ENCODE data around the gene RGS3. TPM values are rescaled to one million over a fixed set of nuclear protein-coding genes. Genes with fewer than 3 reads are reported as not detected.
"Not testable (repeated sequence)": the region's sequence is repeated elsewhere in the genome, so short reads cannot be mapped to it uniquely, and the experiment has no call there.

The RGS3 gene
- 10 to 100 TPM; 68.9 to 77.2 TPM for total RNA-seq

GRCh38 chr9:113463418-113464285, at the start of gene RGS3:
RGS3 (plus strand) TSS chr9:113463727; CDS start chr9:113463803, 76 bp downstream.
- Mint-ChIP-seq H3K27me3 (ENCODE audit: low read depth) (no peaks in the 10 kb centered on the region), H3K4me1 (ENCODE audit: low read depth) (peaks cover 6% of the 10 kb centered on the region), H3K27ac (no peak within 1 kb of the TSS), H3K36me3 (ENCODE audit: low read depth) (peaks cover 2% of the 10 kb centered on the region), H3K4me3 (no peak within 1 kb of the TSS), H3K9me3 (ENCODE audit: insufficient read depth) (no peaks in the 10 kb centered on the region)
- ATAC-seq (no peak), DNase-seq (no peak)
- ChIA-PET CTCF (interaction anchor here (1.3 kb wide), 1 partner anchor 17 kb away, joined by 4 read pairs; no protein-coding TSS in a partner anchor), POLR2A (no interaction called here)

DNA sequence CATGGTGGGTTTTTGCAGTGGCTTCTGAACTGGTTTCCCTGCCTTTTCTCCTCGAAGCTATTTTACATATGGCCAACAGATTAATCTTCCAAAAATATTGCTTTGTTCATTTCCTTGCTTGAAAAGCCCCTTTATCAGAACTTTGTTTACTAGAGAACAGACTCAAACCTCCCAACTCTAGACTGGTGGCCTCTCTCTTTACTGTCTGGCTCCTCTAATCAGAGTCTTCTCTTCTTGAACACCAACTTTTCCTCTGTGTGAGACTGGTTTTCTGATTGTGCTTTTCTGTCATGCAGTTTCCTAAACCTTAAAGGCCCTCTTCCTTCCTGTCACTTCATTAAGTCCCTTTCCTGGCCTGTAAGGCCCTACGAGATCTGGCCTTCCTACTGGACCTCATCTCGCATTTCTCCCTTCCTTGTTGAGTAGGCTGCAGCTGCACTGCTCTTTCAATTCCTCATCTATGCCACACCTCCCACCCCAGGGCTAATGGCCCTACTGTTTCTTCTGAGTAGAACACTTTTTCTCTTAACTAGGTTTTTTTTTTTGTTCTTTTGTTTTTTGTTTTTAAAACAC, 47.3 kb upstream of the RGS3 start:
- Mint-ChIP-seq H3K27me3 (ENCODE audit: low read depth) (peaks cover 2% of the 10 kb centered on the region), H3K4me3 (no peak overlapping the region), H3K9me3 (ENCODE audit: insufficient read depth) (no peaks in the 10 kb centered on the region), H3K27ac (no peak overlapping the region), H3K36me3 (ENCODE audit: low read depth) (no peaks in the 10 kb centered on the region), H3K4me1 (ENCODE audit: low read depth) (peaks cover 5% of the 10 kb centered on the region)
- ATAC-seq (no peak), DNase-seq (no peak)
- CTCF ChIA-PET: interaction anchor here (1.0 kb wide), 1 partner anchor 239 kb away, joined by 4 read pairs; no protein-coding TSS in a partner anchor
- POLR2A ChIA-PET: no interaction called here

DNA sequence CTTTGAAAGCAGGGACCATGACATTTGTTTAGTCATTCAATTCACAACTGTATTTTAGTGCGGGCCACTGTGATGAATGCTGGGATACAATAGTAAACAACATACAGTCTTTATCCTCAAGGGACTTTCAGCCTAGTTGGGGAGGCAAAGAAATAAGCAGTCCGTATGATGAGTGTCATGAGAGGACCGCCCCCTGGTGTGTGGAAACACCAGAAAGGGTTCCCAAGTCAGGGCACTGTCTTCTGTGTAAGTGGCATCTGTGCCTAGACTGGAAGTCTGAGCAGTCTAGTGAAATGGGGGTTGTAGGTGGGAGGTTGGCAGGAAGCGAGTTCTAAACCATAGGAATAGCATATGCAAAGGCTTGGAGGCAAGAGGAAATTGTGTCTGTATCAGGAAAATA, 46.2 kb upstream of the RGS3 start:
- POLR2A ChIA-PET: no interaction called here

DNA sequence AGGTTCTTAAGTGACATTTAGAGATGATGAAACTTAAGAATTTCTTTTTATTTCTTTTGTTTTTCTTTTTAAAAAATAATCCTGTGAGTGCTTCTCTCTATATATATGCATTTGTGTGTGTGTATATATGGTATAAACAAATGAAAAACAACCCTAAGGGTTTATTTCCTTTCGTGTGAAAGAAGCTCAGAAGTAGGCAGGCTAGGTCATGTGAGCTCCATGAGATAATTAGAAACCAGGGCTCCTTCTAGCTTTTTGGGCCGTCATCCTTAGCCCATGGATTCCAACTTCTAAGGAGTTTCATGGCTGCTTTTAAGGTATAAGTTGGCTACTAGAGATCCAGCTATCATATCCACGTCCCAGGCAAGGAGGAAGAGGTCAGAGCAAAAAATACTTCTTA, 41.8 kb upstream of the RGS3 start:
- H3K27me3 Mint-ChIP-seq (ENCODE audit: low read depth): peaks cover 6% of the 10 kb centered on the region
- POLR2A ChIA-PET: no interaction called here
- H3K36me3 Mint-ChIP-seq (ENCODE audit: low read depth): no peaks in the 10 kb centered on the region
- ATAC-seq: no peak
- H3K27ac Mint-ChIP-seq: no peak overlapping the region
- no peaks in the 10 kb centered on the region for H3K4me1 Mint-ChIP-seq (ENCODE audit: low read depth)
- H3K4me3 Mint-ChIP-seq: no peak overlapping the region
- DNase-seq: no peak
- CTCF ChIA-PET: interaction anchor here (0.7 kb wide), 1 partner anchor 516 kb away, joined by 3 read pairs; no protein-coding TSS in a partner anchor
- H3K9me3 Mint-ChIP-seq (ENCODE audit: insufficient read depth): no peaks in the 10 kb centered on the region

More for the DNA sequence above, 46.2 kb upstream of the RGS3 start:
- ATAC-seq: no peak
- DNase-seq: no peak
- no peaks in the 10 kb centered on the region for H3K9me3 Mint-ChIP-seq (ENCODE audit: insufficient read depth)
- H3K27ac Mint-ChIP-seq: no peak overlapping the region
- H3K27me3 Mint-ChIP-seq (ENCODE audit: low read depth): peaks cover 4% of the 10 kb centered on the region
- no peak overlapping the region for H3K4me3 Mint-ChIP-seq
- no peaks in the 10 kb centered on the region for H3K36me3 Mint-ChIP-seq (ENCODE audit: low read depth)
- CTCF ChIA-PET: interaction anchor here (1.0 kb wide), 1 partner anchor 237 kb away, joined by 4 read pairs; no protein-coding TSS in a partner anchor
- no peaks in the 10 kb centered on the region for H3K4me1 Mint-ChIP-seq (ENCODE audit: low read depth)

GRCh38 chr9:113425072-113425471, 38.5 kb upstream of the RGS3 start:
- ATAC-seq: no peak
- CTCF ChIA-PET: no interaction called here
- Mint-ChIP-seq H3K4me3 (no peak overlapping the region), H3K27ac (no peak overlapping the region), H3K36me3 (ENCODE audit: low read depth) (no peaks in the 10 kb centered on the region), H3K27me3 (ENCODE audit: low read depth) (peaks cover 6% of the 10 kb centered on the region), H3K4me1 (ENCODE audit: low read depth) (no peaks in the 10 kb centered on the region), H3K9me3 (ENCODE audit: insufficient read depth) (no peaks in the 10 kb centered on the region)
- POLR2A ChIA-PET: interaction anchor here (0.6 kb wide), 1 partner anchor 46 kb away, joined by 3 read pairs; no protein-coding TSS in a partner anchor
- DNase-seq: no peak

- Mint-ChIP-seq H3K36me3 (ENCODE audit: low read depth) (no peaks in the 10 kb centered on the region), H3K4me3 (no peak overlapping the region)
- CTCF ChIA-PET: interaction anchor here (0.6 to 1.2 kb wide), 3 partner anchors 19 to 228 kb away, joined by 3 to 4 read pairs (median 3); no protein-coding TSS in a partner anchor
These were observed 36.8 kb upstream of the RGS3 start for GRCh38 chr9:113426701-113427100.

GRCh38 chr9:113427629-113428028, 35.9 kb upstream of the RGS3 start:
- no peaks in the 10 kb centered on the region for H3K36me3 Mint-ChIP-seq (ENCODE audit: low read depth)
- no peak overlapping the region for H3K27ac Mint-ChIP-seq
- no peak overlapping the region for H3K4me3 Mint-ChIP-seq
- CTCF ChIA-PET: interaction anchor here (0.6 to 1.4 kb wide), 3 partner anchors 117 to 230 kb away, joined by 3 read pairs; no protein-coding TSS in a partner anchor
- DNase-seq (no peak), ATAC-seq (no peak)
- no peaks in the 10 kb centered on the region for H3K4me1 Mint-ChIP-seq (ENCODE audit: low read depth)
- H3K9me3 Mint-ChIP-seq (ENCODE audit: insufficient read depth): no peaks in the 10 kb centered on the region
- H3K27me3 Mint-ChIP-seq (ENCODE audit: low read depth): peaks cover 8% of the 10 kb centered on the region
- POLR2A ChIA-PET: no interaction called here

More at GRCh38 chr9:113426701-113427100, 36.8 kb upstream of the RGS3 start:
- no peak overlapping the region for H3K27ac Mint-ChIP-seq
- no peaks in the 10 kb centered on the region for H3K4me1 Mint-ChIP-seq (ENCODE audit: low read depth)
- POLR2A ChIA-PET: interaction anchor here (0.6 kb wide), 1 partner anchor 39 kb away, joined by 3 read pairs; no protein-coding TSS in a partner anchor
- peaks cover 8% of the 10 kb centered on the region for H3K27me3 Mint-ChIP-seq (ENCODE audit: low read depth)
- no peak for ATAC-seq
- DNase-seq: no peak
- no peaks in the 10 kb centered on the region for H3K9me3 Mint-ChIP-seq (ENCODE audit: insufficient read depth)

- CTCF ChIA-PET: interaction anchor here (0.6 to 1.4 kb wide), 3 partner anchors 118 to 230 kb away, joined by 3 read pairs; no protein-coding TSS in a partner anchor
- no peaks in the 10 kb centered on the region for H3K9me3 Mint-ChIP-seq (ENCODE audit: insufficient read depth)
These were observed 35.4 kb upstream of the RGS3 start for GRCh38 chr9:113428062-113428615.

DNA sequence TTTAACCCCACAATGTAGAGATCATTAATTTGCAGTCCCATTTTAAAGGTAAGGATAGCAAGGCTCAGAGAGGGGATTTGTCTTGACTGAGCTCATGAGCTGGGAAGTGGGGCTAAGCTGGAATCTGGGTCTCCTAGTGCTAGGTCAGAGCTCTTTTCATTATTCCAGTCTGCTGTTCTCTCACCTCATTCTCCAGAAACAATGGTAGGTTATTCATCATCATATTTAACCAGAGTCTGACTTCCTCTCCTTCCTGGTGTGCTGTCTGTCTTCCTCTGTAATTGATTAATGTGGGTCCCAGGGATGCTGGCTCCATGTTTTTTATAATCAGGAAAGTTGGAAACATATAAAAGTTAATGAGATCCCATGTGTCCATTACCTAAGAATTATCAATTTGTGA, 32.3 kb upstream of the RGS3 start:
- ATAC-seq (no peak), DNase-seq (no peak)
- Mint-ChIP-seq H3K9me3 (ENCODE audit: insufficient read depth) (no peaks in the 10 kb centered on the region), H3K4me1 (ENCODE audit: low read depth) (no peaks in the 10 kb centered on the region), H3K36me3 (ENCODE audit: low read depth) (no peaks in the 10 kb centered on the region), H3K27me3 (ENCODE audit: low read depth) (peaks cover 21% of the 10 kb centered on the region), H3K4me3 (no peak overlapping the region), H3K27ac (no peak overlapping the region)
- ChIA-PET POLR2A (no interaction called here), CTCF (interaction anchor here (1.0 to 1.2 kb wide), 2 partner anchors 30 to 224 kb away, joined by 3 to 4 read pairs; partner anchors contain the start of gene ALAD)

More at GRCh38 chr9:113428062-113428615, 35.4 kb upstream of the RGS3 start:
- Mint-ChIP-seq H3K27ac (no peak overlapping the region), H3K36me3 (ENCODE audit: low read depth) (no peaks in the 10 kb centered on the region), H3K4me1 (ENCODE audit: low read depth) (no peaks in the 10 kb centered on the region), H3K27me3 (ENCODE audit: low read depth) (peaks cover 13% of the 10 kb centered on the region), H3K4me3 (no peak overlapping the region)
- DNase-seq (no peak), ATAC-seq (no peak)
- POLR2A ChIA-PET: no interaction called here

DNA sequence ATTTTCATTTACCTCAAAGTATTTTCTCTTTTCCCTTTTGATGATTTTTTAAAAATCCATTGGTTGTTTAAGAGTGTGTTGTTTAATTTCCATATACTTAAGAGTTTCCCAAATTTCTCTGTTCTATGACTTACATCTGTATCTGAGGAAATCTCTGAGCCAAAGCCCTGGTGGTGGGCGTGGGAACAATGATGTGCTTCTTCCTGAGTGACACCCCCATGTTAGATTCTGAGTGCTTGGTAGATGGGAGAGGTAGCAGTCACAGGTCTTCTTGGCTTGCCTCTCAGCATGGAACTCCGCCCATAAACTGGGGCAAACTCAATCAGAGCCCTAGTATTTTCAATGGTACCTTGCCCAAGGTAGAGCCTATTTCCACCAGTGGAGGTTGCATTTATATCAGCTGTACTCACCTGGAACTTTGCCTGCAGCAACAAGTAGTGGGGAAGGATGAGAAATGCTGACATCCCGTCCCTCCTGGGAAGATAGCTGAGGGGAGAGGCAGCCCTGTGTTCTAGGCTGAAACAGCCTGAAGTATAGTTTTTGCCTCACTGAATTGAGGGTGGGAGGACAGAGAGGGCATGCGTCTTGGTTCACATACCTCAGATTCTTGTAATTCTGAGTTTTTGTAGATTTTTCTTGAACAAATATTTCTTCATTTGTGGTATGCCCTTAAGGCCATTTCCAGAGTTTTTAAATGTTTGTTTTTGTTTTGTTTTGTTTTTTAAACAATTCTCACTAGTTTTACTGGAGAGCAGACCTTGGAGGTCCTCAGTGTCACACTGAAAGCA, 26.6 kb upstream of the RGS3 start:
- ChIA-PET POLR2A (no interaction called here), CTCF (interaction anchor here (1.1 kb wide), 1 partner anchor 221 kb away, joined by 3 read pairs; no protein-coding TSS in a partner anchor)
- DNase-seq (no peak), ATAC-seq (no peak)
- Mint-ChIP-seq H3K36me3 (ENCODE audit: low read depth) (no peaks in the 10 kb centered on the region), H3K4me3 (no peak overlapping the region), H3K27me3 (ENCODE audit: low read depth) (peaks cover 16% of the 10 kb centered on the region), H3K9me3 (ENCODE audit: insufficient read depth) (no peaks in the 10 kb centered on the region), H3K4me1 (ENCODE audit: low read depth) (no peaks in the 10 kb centered on the region), H3K27ac (no peak overlapping the region)

DNA sequence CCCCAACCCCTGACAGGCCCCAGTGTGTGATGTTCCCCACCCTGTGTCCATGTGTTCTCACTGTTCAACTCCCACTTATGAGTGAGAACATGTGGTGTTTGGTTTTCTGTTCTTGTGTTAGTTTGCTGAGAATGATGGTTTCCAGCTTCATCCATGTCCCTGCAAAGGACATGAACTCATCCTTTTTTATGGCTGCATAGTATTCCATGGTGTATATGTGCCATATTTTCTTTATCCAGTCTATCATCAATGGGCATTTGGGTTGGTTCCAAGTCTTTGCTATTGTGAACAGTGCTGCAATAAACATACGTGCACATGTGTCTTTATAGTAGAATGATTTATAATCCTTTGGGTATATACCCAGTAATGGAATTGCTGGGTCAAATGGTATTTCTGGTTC, 25.8 kb upstream of the RGS3 start:
- H3K4me3 Mint-ChIP-seq; H3K36me3 Mint-ChIP-seq (ENCODE audit: low read depth); ATAC-seq; POLR2A ChIA-PET; DNase-seq; H3K9me3 Mint-ChIP-seq (ENCODE audit: insufficient read depth); CTCF ChIA-PET; H3K27ac Mint-ChIP-seq; H3K4me1 Mint-ChIP-seq (ENCODE audit: low read depth): not testable (repeated sequence)
- H3K27me3 Mint-ChIP-seq (ENCODE audit: low read depth): peaks cover 11% of the 10 kb centered on the region

Data from activated CD8-positive, alpha-beta T cell treated with anti-CD3 and anti-CD28 coated beads, Interleukin-2, amount 10 ng/mL, durations not matched to agents 7 days and 5 days (primary cell).